RWPE2 (cell line): ENCODE results near the gene DHX15.
"Not testable (repeated sequence)": the region's sequence is repeated elsewhere in the genome, so short reads cannot be mapped to it uniquely, and the experiment has no call there.

Source experiments
- ATAC-seq: fragments of 200-7000 bp; cut with Tn5 transposase; 3 replicates; pipeline ENCODE4 v1.9.1; 2021; ENCODE audit warnings: low read depth
- DNase-seq: peaks from one replicate; pipeline ENCODE4 v3.0.0-alpha.2; 2020; ENCODE audit warnings: low spot score
- H3K27ac ChIP-seq: fragments of 450-650 bp; 2 replicates; pipeline ENCODE4 v1.5.1; 2017; ENCODE audit warnings: mild to moderate bottlenecking; ENCODE audit not compliant: poor library complexity, severe bottlenecking
- H3K27me3 ChIP-seq: fragments of 250-450 bp; sonication (Bioruptor Pico); 2 replicates; pipeline ENCODE4 v1.5.1; 2021; ENCODE audit warnings: mild to moderate bottlenecking, moderate library complexity; ENCODE audit not compliant: insufficient read depth, poor library complexity, severe bottlenecking
- H3K36me3 ChIP-seq: fragments of 250-450 bp; sonication (Bioruptor Pico); 2 replicates; pipeline ENCODE4 v1.5.1; 2020; ENCODE audit warnings: low read depth, mild to moderate bottlenecking, moderate library complexity
- H3K4me1 ChIP-seq: fragments of 250-450 bp; sonication (Bioruptor Pico); 2 replicates; pipeline ENCODE4 v1.5.1; 2021; ENCODE audit warnings: mild to moderate bottlenecking, moderate library complexity; ENCODE audit not compliant: insufficient read depth, poor library complexity, severe bottlenecking
- H3K4me3 ChIP-seq: fragments of 250-450 bp; sonication (Bioruptor Pico); 2 replicates; pipeline ENCODE4 v1.5.1; 2021; ENCODE audit warnings: mild to moderate bottlenecking, moderate library complexity; ENCODE audit not compliant: severe bottlenecking
- H3K9me3 ChIP-seq: fragments of 250-450 bp; sonication (Bioruptor Pico); 2 replicates; pipeline ENCODE4 v1.5.1; 2021; ENCODE audit warnings: mild to moderate bottlenecking, moderate library complexity; ENCODE audit not compliant: severe bottlenecking
- CTCF ChIP-seq: fragments of 450-650 bp; IDR thresholded peaks from one replicate; pipeline ENCODE4 v1.5.1; 2017; ENCODE audit warnings: mild to moderate bottlenecking, moderate library complexity; ENCODE audit not compliant: poor library complexity, severe bottlenecking

DHX15 gene

GRCh38 chr4:24508541-24508940 is 75.8 kb downstream of the DHX15 start:
- DNase-seq (no peak), ATAC-seq (no peak)
- H3K36me3 ChIP-seq = peaks cover 5% of the 10 kb centered on the region; the same call in 1 of the 2 replicates
- H3K4me1 ChIP-seq = no peaks in the 10 kb centered on the region
- H3K27me3 ChIP-seq = no peaks in the 10 kb centered on the region
- no peak overlapping the region for H3K27ac ChIP-seq
- TF ChIP-seq CTCF = no peak
- no peaks in the 10 kb centered on the region for H3K9me3 ChIP-seq
- no peak overlapping the region for H3K4me3 ChIP-seq

- H3K27ac ChIP-seq = no peak overlapping the region
- 0 out of 3 replicates have a peak, but pooled peaks have one; percentile 15 for ATAC-seq
These were observed 76.9 kb downstream of the DHX15 start for GRCh38 chr4:24507439-24507838.

GRCh38 chr4:24503090-24503489 is 81.3 kb downstream of the DHX15 start:
- H3K4me3 ChIP-seq, DNase-seq, H3K4me1 ChIP-seq, H3K27ac ChIP-seq, H3K36me3 ChIP-seq, ATAC-seq, H3K9me3 ChIP-seq, H3K27me3 ChIP-seq: not testable (repeated sequence)

More at GRCh38 chr4:24507439-24507838, 76.9 kb downstream of the DHX15 start:
- Histone ChIP-seq H3K36me3 (no peaks in the 10 kb centered on the region; the same call in 1 of the 2 replicates), H3K9me3 (no peaks in the 10 kb centered on the region), H3K4me3 (no peak overlapping the region), H3K4me1 (no peaks in the 10 kb centered on the region), H3K27me3 (no peaks in the 10 kb centered on the region)
- no peak for DNase-seq
- TF ChIP-seq CTCF = no peak

- Histone ChIP-seq H3K36me3 (no peaks in the 10 kb centered on the region), H3K9me3 (no peaks in the 10 kb centered on the region), H3K27me3 (no peaks in the 10 kb centered on the region), H3K27ac (no peak overlapping the region), H3K4me3 (no peak overlapping the region), H3K4me1 (no peaks in the 10 kb centered on the region)
- no peak for ATAC-seq
- no peak for TF ChIP-seq CTCF
- no peak for DNase-seq
These were observed 87.1 kb downstream of the DHX15 start for GRCh38 chr4:24497221-24497620.

- no peak overlapping the region for H3K4me3 ChIP-seq
- H3K27me3 ChIP-seq = no peaks in the 10 kb centered on the region
- H3K4me1 ChIP-seq = no peaks in the 10 kb centered on the region
- H3K9me3 ChIP-seq = no peaks in the 10 kb centered on the region
- H3K27ac ChIP-seq = no peak overlapping the region
- H3K36me3 ChIP-seq = no peaks in the 10 kb centered on the region
- TF ChIP-seq CTCF = no peak
- ATAC-seq = no peak
- DNase-seq = no peak
These were observed 87.8 kb downstream of the DHX15 start for GRCh38 chr4:24496597-24496996.
